Right lobe of liver (tissue), 6 donors: ENCODE results near the gene UBE2E2. TPM values are rescaled to one million over a fixed set of nuclear protein-coding genes. Genes with fewer than 3 reads are reported as not detected.

Source experiments
- ATAC-seq, 4 donors: fragments of 200-7000 bp; cut with Tn5 transposase; one replicate each; pipeline ENCODE4 v1.9.1; 2020; ENCODE audit warnings: mild to moderate bottlenecking in 4 of 4, moderate library complexity in 4 of 4
- DNase-seq, 3 donors: peaks; one replicate each; pipeline ENCODE4 v3.0.0-alpha.2; 2020
- H3K27ac ChIP-seq, 3 donors: fragments of 200-600 bp; one replicate each; pipeline ENCODE4 v1.8.0; 2022
- H3K27me3 ChIP-seq, 2 donors: fragments of 200-600 bp; one replicate each; pipeline ENCODE4 v1.8.0; 2022
- H3K36me3 ChIP-seq, 4 donors: fragments of 200-600 bp; sonication (generic) in 1 of 4; one replicate each; pipeline versions ENCODE4 v1.5.1 to v1.8.0; 2017 to 2022; ENCODE audit warnings: control low read depth in 1 of 4
- H3K4me1 ChIP-seq, 4 donors: fragments of 200-600 bp; sonication (generic) in 1 of 4; one replicate each; pipeline versions ENCODE4 v1.5.1 to v1.8.0; 2017 to 2022; ENCODE audit warnings: control low read depth in 1 of 4
- H3K4me3 ChIP-seq, 3 donors: fragments of 200-600 bp; one replicate each; pipeline ENCODE4 v1.8.0; 2022
- H3K9me3 ChIP-seq, 4 donors: fragments of 200-600 bp; sonication (generic) in 1 of 4; one replicate each; pipeline versions ENCODE4 v1.5.1 to v1.8.0; 2017 to 2022; ENCODE audit warnings: control low read depth in 1 of 4
- CTCF ChIP-seq, 4 donors: fragments of 200-600 bp in 3 of 4; fragments of 450-650 bp in 1 of 4; IDR thresholded peaks; one replicate each; pipeline versions ENCODE4 v1.5.1 to v1.8.0; 2016 to 2022; ENCODE audit warnings: antibody characterized with exemption in 4 of 4, mild to moderate bottlenecking in 2 of 4
- POLR2A ChIP-seq: fragments of 450-650 bp; IDR thresholded peaks from one replicate; pipeline ENCODE4 v1.6.1; 2017; ENCODE audit warnings: antibody characterized with exemption, mild to moderate bottlenecking
- WGBS: methylation state at CpG from one replicate; pipeline ENCODE4 v1.1.6; 2018; ENCODE audit warnings: low coverage, low lambda C conversion rate; ENCODE audit not compliant: insufficient coverage; ENCODE audit errors: missing lambda C conversion rate; 5-methylcytosine and 5-hydroxymethylcytosine counted together
- intact Hi-C, 2 donors: fragments of 100-400 bp; cut with DNase I; formaldehyde crosslinking; loops; one replicate each; pipeline versions ENCODE4 v1.11.2 to v1.14.1; 2022
- total RNA-seq, 6 experiments: library from RNA; depleted of rRNA in 2 of 6; stranded (reverse); fragments of >200 nt in 2 of 6; fragmentation: NEBNext Ultra II Directional in 3 of 6; extraction: Animal tissue kit (Norgen Biotek cat#: 25700) in 3 of 6; gene quantifications; one replicate each; pipeline versions ENCODE4 v1.1.0 to v1.2.4, GENCODE V29; 2016 to 2023
- donor health status: DM: no; HTN: yes; CAD: no.
- donor health status: DM: no; HTN: no; CAD: no.
- donor health status: DM: no; HTN: no; CAD: no.
- donor health status: DM: no; HTN: yes; CAD: no.
- donor health status: DM: no; HTN: yes; CAD: no.

UBE2E2 gene
- total RNA-seq, 6 experiments from 2014 or later, result 17.2 to 29.1 (median 18.1) TPM

DNA sequence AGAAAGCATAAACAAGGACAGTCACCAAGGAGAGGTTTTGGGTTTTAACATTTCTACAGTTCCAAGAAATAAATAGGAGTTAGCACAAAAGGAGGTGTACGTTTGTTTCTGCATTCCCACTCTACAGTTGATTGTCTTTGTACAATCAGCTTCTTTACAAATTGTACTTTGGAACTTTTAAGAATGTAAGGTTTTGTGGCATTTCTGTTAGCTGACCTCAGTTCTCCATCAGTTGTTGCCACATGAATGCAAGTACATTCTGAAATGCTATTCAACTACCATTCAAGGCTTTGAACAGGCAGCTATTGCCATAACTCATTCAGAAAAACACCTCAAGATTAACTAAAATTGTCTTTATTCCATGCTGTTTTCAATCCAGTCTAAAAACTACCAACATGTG, 349.4 kb downstream of the UBE2E2 start:
- Histone ChIP-seq H3K27me3 (no peaks in the 10 kb centered on the region), H3K36me3 (no peaks in the 10 kb centered on the region), H3K27ac (no peak overlapping the region), H3K4me3 (no peak overlapping the region), H3K9me3 (no peaks in the 10 kb centered on the region), H3K4me1 (no peaks in the 10 kb centered on the region)
- DNase-seq (no peak), ATAC-seq (no peak)
- TF ChIP-seq POLR2A (no peak), CTCF (IDR thresholded peaks at IDR 0.05) (no peak)
- intact Hi-C loops, result no loop called here
- WGBS, result 93% methylated on average over 1 of the region's 1 CpG

DNA sequence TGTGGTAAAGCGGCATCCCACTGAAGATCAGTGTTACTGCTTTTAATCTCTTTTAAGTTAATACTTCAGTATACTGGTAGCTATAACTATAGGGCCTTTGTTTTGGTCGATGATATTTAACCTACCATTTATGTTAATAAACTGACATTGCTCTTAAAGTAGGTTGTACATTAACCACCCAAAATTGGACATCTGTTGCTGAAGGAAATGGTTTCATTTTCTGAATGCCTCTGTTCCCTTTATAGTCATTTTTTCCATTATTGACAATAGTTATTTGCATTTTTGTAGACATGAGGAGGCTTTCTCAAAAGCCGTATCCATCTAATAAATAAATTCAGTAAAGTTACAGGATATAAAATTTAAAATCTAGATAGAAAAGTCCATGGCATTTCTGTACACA, 350.2 kb downstream of the UBE2E2 start:
- no peaks in the 10 kb centered on the region for H3K4me1 ChIP-seq
- H3K27ac ChIP-seq, result no peak overlapping the region
- H3K9me3 ChIP-seq, result no peaks in the 10 kb centered on the region
- H3K4me3 ChIP-seq, result no peak overlapping the region
- TF ChIP-seq POLR2A (no peak), CTCF (IDR thresholded peaks at IDR 0.05) (no peak)
- H3K36me3 ChIP-seq, result no peaks in the 10 kb centered on the region
- DNase-seq (no peak), ATAC-seq (no peak)
- intact Hi-C loops, result no loop called here
- no peaks in the 10 kb centered on the region for H3K27me3 ChIP-seq
- 84% methylated on average over 3 of the region's 3 CpGs for WGBS

GRCh38 chr3:23565041-23565775, 362.1 kb downstream of the UBE2E2 start:
- Histone ChIP-seq H3K36me3 (no peaks in the 10 kb centered on the region), H3K4me1 (no peaks in the 10 kb centered on the region), H3K9me3 (no peaks in the 10 kb centered on the region), H3K4me3 (no peak overlapping the region), H3K27ac (no peak overlapping the region), H3K27me3 (no peaks in the 10 kb centered on the region)
- no peak for ATAC-seq
- WGBS, result 83% methylated on average over 5 of the region's 5 CpGs
- intact Hi-C loops, result no loop called here
- DNase-seq, result no peak
- TF ChIP-seq POLR2A (no peak), CTCF (IDR thresholded peaks at IDR 0.05) (no peak)

- H3K36me3 ChIP-seq, result no peaks in the 10 kb centered on the region
- no peak overlapping the region for H3K4me3 ChIP-seq
- 75% methylated on average over 2 of the region's 2 CpGs for WGBS
- H3K9me3 ChIP-seq, result no peaks in the 10 kb centered on the region
- H3K27me3 ChIP-seq, result no peaks in the 10 kb centered on the region
- H3K27ac ChIP-seq, result no peak overlapping the region
- ATAC-seq (no peak), DNase-seq (no peak)
- no peaks in the 10 kb centered on the region for H3K4me1 ChIP-seq
- no peak for TF ChIP-seq CTCF (IDR thresholded peaks at IDR 0.05)
- TF ChIP-seq POLR2A, result no peak
- intact Hi-C loops, result no loop called here
Observed at GRCh38 chr3:23566499-23566898, 363.4 kb downstream of the UBE2E2 start.
